GM19025 (cell line): ENCODE results near the gene ABLIM1.
A peak's percentile ranks its signal among the peaks of the same experiment; 100 is the strongest.

Experiments used
- ATAC-seq: cut with Tn5 transposase; IDR thresholded peaks from one replicate; pipeline ENCODE4 v1.9.1; 2021; ENCODE audit warnings: mild to moderate bottlenecking, low read depth, moderate library complexity; ENCODE audit not compliant: unreplicated experiment

The ABLIM1 gene

DNA sequence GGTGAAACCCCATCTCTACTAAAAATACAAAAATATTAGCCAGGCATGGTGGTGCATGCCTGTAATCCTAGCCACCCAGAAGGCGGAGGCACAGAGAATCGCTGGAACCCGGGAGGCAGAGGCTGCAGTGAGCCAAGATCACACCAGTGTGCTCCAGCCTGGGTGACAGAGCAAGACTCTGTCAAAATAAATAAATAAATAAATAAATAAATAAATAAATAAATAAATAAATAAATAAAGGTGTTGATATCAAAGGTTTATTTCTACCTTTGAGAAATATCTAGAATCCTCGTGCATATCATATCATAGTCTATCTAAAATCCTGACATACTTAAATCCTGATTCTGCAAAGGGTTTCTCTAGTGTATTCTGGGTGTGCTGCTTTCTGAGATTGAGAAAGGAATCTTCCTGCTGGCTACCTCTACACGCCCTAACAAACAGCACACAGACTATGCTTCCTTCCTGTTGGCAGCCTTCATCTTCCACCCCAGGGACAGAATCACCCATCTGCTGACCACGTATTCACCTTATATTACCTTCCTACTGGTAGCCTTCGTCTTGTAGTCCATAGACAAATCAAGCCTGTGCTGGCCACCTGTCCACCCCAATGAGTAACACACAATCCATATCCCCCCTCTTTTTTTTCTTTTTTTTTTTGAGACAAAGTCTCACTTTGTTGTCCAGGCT is 8.7 kb downstream of the ABLIM1 start:
- ATAC-seq: no peak

DNA sequence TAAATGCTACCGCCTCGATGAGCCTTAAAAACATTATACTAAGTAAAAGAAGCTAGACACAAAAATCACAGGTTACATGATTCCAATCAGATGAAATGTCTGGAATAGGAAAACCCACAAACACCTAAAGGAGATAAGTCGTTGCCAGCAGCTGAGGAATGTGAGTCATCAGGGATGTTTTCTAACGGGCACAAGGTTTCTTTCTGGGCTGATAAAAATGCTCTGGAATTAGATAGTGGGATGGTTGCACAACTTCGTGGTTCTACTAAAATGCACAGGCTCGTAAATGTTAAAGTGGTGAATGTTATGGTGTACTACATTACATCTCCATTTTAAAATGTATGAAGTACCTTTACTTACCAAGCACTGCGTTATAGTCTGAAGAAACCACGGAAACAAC is 9.7 kb downstream of the ABLIM1 start:
- ATAC-seq: no peak

DNA sequence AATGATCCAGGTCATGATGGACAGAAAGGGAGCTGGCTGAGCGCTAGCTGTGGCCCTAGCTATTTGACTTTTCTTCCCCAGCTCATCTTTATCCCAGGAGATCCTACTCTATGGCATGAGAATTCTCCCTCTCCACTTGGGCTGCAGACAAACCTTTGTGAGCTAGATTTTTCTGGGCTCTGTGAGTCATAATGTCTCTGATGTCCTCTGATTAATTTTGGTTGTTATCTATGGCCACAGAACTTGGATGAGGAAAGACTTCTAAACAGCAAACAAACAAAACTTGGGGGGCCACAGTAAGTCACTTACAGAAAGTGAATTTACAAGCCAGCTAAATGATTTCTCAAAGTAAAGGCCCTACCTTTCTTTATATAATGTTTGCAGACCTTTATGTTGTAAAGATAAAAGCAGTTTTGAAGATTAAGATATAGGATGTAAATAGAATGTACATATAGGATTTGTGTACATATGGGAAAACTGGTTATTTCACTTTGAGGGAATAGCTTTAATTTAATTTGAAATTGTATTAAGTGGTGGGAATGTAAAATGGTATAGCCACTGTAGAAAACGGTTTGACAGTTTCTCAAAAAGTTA is 10.4 kb downstream of the ABLIM1 start:
- no peak for ATAC-seq

DNA sequence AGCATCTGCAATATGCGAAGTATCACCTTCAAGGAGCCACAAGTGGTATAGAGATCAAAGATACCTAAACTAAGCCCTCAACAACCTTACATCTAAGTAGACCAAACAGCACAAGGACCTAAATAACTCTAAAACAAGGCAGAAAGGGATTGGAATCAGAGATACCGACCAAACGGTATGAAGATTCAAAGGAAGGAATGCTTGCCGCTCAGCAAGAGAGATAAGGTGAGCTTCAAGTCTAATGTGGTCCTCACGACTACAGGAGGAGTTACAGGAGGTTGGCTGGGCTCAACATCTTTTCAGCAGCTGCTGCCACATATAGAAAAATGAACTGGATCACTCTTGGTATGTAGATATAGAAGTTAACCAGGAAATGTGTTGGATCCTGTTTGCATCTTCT is 11.6 kb downstream of the ABLIM1 start:
- ATAC-seq: no peak

DNA sequence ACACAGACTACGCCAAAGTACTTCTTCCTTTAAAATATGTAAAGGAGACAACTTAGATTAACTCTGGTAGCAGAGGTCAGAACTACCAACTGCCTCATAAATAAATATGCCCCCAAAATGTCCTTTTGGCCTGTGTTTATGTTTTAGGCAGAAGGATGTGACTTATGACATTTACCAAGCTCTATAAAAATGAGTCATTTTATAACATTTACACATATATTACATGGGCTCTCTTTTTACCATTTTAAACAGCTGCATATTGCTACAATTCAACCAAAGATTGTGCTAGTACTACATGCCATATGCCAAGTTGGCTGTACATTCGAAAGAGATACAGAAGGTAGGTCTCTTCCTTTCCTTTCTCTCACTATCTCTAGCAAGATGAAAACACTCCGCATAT is 12.4 kb downstream of the ABLIM1 start:
- no peak for ATAC-seq

DNA sequence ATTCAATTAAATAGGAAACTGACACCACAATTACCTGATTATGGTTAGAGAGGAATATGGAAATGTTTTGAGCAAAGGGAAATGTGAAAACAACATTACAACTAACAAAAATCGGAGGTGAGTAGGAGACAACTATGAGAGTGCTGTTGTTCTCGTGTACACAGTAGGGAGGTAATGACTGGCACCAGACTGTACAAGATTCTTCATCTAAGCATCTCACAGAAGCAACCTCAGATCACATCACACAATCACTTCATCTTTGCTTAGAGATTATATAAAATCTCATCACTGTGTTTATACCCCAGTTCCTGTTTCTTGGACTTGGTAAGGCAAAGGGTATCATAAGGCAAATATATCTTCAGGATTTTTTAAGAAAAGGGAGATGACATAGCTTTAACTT is 14.9 kb downstream of the ABLIM1 start:
- no peak for ATAC-seq

DNA sequence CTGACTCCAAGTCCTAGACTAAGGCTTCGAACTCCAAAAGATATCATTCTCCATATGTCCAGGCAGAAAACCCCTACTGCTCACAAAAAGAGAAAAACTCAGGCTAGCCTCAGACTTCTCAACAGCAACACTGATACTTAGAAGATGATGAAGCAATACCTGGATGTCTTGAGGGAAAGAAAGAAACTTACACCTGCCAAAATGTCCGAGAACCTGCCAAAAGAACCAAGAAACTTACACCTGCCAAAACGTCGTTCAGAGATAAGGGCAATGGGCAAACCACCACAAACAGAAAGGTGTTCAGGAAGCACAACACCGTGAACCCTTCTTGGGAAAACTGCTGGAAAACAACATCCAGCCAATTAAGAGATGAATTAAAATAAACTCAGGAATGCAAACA is 15.3 kb downstream of the ABLIM1 start:
- ATAC-seq: no peak

DNA sequence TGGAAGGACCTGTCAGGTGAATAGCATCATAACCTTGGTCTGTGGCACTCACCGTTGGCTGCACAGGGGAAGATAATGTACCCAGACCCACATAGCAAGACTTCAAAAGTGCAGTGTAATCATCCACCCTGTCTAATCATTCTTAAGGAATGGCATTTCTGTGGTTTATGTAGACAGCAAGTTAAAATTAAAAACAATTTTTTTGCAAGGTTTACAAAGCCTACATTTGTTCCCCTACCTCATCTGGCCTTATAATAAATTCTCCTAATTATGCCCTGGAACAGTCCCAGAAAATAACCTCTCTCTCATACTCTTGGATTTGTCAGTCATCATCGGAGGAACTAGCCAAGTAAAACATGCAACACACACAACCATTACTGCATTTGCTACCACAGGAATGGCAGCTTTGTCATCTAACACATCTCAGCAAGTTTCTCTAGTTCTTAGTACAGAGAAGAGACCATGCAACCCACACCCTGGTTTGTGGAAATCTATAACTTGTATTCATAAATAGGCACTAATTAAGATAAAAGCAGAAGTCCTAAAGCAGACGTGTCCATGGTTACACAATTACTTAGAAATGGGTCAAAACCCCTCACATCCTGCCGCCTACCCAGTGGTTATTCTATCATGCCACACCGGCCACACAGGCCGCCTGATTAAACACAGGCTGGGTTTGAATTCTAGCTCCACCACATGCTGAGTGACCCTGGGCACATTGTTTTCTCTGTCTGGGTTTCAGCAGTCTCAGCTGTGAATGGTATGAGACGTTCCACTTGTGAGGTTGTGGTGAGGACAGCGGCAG is 19.1 kb downstream of the ABLIM1 start:
- no peak for ATAC-seq

DNA sequence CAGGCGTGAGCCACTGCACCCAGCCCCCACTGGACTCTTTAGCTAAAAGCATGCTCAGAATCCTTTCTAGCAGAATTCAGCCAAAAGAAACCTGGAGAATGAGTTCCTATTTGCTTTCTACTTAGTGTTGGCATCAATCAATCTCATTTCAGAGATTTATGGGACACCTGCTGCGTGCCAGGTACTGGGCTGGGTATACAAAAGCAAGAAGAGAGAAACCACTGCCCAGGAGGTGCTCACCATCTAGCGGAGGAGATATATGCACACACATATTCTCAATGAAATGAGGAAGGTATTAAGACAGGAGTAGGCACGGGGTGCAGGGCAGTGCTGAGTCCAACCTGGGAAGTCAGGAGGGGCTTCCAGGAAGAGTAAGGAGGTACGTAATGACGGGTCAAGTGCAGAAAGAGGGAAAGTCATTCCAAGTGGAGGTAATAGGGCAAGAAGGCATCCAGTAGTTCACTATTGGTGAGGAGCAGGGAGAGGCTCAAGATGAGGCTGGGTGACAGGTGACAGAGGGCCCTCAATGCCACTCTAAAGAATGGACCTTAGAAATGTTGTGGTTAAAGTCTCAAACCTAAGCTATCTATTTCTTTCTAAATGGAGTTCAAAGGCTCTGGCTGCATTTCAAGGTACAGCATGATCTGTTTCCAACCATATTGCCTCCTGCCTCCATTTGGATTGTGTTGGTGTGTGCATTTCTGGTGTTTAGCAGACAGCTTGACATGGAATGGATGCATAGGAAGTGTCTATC is 22.1 kb downstream of the ABLIM1 start:
- ATAC-seq: no peak

DNA sequence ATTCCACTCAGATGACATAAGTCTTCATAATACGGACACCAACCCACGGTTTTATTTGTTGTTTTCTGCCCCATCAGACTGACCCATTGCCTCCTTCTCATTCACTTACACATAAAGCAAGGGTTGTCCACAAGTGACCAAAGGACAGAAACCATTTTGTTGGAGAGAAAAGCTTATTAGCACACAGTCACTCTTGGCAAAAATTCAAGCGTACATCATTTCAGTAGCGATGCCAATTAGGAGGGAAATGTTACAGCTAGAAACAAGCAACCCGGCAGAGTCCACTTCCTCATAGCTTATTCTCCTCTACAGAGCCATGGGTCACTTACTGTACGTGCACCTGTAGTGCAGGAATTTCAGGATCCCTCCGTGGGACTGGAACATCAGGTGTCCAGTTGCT is 23.0 kb downstream of the ABLIM1 start:
- ATAC-seq: no peak

DNA sequence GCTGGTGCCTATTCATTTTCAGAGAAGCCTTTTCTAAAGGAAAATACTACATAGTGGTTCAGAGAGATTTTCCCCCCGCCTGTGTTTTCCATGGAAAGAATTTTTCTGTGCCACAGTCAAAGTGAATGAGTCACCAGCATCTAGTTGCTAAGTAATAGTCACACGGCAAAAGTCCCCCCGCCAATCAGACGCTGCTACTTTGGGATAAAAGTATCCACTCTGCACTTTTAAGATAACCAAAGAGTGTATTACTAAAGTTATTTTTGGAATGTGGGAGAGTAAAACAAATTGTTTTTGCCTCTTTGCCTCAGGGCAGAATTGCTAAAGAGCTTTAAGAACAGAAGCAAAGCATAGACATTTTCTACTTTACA is 23.5 kb downstream of the ABLIM1 start:
- no peak for ATAC-seq

DNA sequence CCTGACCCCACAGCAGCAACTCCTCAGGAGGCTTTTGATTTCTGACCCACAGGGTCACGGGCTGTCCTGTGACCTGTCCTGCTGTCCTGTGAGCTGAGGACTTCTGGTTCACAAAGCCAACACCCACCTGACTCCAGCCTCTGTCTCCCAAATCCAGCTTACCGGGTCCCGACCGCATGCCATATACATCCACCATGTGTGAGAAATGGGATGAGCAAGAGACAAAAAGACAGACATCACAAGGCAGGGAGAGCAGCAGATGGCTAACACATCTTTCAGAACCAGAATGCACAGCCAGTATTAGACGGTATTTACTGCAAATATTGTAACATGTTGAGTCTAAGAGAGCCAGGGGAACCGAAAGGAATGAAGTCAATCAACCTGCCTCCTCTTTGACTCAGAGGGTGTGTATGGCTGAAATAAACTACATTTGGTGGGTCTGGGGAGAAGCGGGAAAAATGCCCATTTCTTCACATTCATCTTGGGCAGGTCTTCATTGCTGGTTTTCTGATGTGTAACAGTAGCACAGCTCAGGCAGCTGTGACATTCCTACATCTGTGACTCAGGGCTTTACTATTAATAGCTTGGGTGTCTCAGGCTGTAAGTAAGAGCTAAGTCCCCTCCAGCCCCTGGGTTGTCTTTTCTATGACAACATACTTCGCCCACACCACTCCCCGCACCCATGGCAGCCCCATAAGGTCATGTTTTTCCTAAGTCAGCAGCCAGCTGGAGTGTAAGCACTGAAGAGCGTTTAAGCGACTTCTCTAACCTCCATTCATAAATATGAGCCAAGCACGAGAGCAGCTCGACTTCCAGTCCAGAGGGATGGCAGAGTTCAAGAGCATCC is 25.0 kb downstream of the ABLIM1 start:
- ATAC-seq: no peak

DNA sequence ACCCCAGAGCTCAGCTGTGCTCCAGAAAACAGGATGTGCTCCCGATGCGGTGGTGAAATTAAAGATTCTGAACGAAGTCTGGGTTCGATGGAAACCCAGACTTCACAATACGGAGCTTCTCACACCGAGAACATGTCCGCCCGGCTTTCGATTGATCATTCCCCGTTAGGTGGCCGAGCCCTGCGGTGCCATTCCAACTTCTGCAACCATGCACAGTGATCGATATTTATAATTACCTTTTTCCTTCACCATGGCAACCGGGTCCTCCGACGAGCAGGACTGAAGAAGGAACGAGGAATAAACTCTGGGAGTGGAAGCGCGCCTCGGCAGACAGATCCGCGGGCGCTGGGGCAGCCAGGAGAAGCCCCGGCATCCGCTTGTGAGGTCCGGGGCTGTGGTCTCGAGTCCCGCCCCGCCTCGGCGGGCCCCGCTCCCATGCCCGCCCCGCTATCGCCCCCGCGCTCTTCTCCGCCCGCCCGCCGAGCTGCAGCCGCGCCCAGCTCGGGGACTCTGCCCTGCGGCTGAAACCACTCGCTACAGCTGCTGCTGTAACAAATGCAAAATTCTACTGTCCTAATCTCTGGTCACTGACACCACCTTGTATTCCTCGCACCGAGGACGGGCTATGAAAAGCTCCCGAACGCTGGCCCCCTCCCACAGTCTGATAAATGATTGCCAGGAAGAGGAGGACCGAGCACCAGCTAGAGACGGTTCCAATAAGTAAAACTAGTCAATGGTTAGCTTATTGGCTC is 26.2 kb downstream of the ABLIM1 start:
- ATAC-seq: peak; percentile 69

DNA sequence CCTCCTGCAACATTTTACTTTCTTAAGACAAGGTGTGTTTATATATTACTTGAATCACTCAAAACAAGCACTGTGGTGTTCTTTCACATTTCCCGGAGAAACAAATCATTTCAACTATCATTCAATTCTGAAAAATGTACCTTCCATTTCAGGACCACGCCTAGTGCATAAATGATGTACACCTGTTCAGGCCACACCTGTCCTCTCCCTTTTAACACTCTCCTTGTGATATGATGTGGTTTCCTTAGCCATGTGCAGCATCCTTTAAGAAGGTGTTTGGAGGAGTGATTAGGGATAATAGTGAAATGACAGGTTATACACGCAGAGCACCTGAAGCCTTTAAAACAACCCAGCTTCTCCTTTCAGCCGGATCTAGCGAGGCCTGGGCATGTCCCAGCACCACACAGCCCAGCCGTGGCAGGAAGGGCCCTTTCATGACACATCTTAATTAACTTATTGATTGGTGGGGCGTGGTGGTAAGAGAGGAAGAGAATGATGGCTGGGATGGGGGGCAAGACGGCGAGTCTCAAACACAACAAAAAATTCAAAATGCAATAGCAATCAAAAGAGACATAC is 26.9 kb downstream of the ABLIM1 start:
- ATAC-seq: no peak

DNA sequence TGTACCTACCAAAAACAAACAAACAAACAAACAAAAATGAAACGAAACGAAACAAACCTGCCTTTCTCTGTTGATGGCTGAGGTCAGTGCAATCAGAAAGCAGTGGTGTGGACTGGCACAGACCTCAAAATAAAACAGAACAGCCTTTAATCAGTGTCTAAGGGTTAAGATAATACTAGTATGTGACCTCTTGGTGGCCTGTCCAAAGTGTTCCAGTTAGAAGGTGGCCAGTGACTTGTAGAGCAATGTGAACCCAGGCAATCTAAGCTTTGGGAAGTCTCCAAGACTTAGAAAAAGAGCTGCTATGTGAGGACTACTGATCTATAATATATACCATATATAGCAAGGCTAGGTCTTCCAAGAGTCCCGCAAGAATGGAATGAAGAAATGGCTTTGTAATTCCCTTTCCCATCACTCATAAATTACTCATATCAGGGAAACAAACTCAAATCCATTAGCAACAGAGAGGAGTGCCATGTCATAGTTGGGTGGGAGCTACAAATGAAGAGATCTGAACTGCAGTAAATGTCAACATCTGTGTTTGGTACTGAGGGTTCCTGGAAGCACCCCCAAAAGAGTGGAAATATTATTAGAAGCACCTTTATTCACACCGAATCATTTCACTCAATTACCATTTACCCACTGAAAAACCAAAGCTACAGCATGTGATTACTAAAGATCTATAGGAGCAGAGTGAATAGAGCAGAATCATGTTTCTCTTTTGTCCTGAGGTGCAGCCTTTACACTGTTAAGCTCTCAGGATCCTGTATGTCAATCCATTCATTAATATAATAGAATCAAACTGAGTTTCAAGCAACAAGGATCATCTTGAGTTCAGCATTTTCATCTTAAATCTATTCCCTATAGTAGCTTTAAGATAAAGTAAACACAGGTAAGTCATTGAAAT is 28.0 kb downstream of the ABLIM1 start:
- no peak for ATAC-seq

DNA sequence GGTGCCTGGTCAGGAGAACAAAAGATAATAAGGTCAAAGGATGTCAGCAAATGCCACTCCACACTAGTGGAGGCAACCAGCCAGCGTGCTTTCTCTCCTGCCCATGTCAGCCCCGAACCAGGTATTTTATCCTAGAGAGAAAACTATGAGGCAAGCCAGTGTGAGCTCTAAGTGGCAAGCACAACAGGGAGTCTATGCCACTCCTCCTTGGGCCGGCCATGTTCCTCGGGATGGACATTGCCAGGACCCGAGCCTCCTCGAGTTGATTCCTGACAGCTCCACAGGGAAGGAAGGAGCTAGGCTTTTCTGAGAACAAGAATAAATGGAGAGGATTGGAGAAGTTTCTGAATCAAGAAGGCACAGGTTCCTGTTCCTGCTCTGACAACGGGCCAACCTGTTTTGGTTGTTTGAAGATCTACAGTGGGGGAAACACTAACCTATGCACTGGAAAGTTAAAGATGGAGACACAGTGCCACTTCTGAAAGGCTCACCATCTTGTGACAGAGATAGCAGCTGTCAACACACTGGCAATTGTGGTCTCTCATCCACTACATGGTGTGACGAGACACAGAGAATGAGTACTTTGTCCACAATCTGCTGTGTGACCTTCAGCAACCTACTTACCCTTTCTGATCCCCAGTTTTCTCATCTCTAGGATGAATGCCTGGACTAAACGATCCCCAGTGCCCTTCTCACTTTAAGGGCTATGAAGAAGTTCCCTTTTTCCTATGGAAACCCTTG is 28.8 kb downstream of the ABLIM1 start:
- no peak for ATAC-seq

DNA sequence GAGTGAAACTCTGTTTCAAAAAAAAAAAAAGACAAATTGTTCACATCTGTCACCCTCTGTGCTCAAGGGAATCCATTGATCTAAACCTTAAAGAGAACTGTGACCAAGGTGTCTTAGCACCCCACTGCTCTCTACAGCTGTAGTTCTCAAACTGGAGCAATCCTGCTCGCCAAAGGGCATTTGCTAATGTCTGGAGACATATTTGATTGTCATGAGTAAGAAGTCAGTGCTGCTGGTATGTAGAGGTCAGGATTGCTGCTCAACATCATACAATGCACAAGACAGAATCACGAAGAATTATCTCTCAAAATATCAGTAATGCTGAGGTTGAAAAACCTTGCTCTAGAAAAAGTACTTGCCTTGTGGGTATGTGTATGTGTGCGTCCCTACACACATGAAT is 30.0 kb downstream of the ABLIM1 start:
- no peak for ATAC-seq

DNA sequence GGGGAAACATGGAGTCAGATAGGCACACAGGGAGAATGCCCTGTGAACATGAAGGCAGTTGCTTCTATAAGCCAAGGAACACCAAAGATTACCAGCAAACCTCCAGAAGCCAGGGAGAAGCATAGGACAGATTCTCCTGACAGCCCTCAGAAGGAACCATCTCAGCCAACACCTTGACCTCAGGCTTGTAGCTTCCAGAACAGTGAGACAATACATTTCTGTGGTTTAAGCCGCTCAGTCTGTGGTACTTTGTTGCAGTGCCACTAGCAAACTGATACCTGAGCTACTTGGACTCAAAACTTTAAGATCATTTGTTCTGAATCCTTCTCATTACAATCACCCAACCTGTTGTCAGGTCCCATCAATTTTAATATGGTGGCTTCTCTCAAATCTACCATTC is 31.2 kb downstream of the ABLIM1 start:
- ATAC-seq: no peak
